ENCODE measurements around the gene CNTNAP3.
"Not testable (repeated sequence)": the region's sequence is repeated elsewhere in the genome, so short reads cannot be mapped to it uniquely, and the experiment has no call there.

The CNTNAP3 gene

GRCh38 chr9:39062966-39063365 is 225.0 kb downstream of the CNTNAP3 start:
- DNase-seq = not testable (repeated sequence)

DNA sequence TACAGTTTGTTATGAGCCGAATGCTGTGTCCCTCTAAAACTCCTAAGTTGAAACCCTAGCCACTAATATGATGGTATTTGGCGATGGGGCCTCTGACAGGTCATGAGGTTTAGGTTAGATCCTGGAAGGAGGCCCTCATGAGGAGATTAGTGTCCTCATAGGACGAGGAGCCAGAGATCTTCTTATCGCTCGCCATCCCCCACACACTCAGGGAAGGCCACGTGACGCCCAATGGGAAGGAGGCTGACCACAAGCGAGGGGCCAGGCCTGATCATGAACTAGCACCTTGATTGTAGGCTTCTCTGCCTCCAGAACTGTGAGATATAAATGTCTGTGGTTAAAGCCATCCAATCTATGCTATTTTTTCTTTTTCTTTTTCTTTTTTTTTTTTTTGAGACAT is 233.5 kb downstream of the CNTNAP3 start:
- DNase-seq = not testable (repeated sequence)

DNA sequence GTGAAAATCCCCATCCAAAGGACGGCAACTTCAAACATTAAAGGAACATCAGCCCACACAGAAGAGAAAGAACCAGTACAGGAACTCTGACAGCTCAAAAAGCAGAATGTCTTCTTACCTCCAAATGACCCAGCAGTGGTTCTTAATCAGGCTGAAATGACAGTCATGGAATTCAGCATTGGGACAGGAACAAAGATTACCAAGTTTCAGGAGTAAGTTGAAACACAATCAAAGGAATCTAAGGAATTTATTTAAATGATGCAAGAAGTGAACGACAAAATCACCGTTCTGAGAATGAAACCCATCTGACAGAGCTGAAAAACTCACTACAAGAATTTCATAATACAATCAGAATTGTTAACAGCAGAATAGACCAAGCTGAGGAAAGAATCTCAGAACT is 241.1 kb downstream of the CNTNAP3 start:
- DNase-seq = not testable (repeated sequence)

- DNase-seq = not testable (repeated sequence)
Observed at GRCh38 chr9:39042352-39042803, 245.6 kb downstream of the CNTNAP3 start.

GRCh38 chr9:39041774-39042173 is 246.2 kb downstream of the CNTNAP3 start:
- DNase-seq = not testable (repeated sequence)

DNA sequence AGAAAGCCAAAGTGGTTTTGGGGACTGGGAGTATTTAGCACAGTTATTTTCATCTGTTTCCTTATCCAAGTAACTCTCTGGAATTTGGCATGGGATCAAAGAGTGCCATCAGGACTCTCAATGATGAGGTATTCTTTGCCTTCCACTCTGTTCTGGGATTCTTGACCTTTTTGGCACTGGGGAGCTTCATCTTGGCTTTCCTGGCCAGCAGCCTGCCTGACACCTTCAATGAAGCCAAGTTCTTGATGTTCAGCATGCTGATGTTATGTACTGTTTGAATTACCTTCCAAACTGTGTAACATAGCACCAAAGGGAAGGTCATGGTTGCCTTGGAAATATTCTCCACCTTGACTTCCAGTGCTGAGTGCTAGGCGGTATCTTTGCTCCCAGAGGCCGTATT is 248.8 kb downstream of the CNTNAP3 start:
- not testable (repeated sequence) for DNase-seq

DNA sequence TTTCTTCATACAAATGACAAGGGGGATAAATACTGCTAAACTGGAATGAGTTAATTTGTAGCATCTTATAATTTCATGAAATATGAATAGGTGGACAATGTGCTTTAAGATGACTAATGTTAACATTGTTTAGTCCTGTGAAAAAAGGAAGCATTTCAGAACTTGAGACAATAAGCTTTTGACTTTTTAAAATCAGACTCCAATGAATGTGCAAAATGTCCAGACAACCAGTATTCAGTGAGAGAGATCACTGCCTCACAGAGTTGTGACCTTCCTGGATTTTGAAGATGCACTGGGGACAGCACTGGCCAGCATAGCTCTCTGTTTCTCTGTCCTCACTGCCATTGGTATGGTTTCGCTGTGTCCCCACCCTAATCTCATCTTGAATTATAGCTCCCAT is 249.7 kb downstream of the CNTNAP3 start:
- not testable (repeated sequence) for DNase-seq

DNA sequence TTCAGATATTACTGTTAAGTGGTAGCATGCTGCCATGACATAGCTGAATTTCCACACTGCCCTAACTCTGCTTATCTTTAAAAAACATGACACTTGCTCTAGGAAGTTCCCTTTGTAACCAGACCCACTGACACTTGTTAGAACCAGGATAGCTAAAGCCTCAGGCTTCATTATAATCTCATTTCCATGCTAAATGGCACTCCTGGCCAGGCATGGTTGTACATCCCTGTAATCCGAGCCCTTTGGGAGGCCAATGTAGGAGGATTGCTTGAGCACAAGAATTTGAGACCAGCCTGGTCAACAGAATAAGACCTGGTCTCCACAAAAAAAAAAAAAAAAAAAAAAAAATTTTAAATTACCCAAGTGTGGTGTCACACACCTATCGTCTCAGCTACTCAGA is 254.1 kb downstream of the CNTNAP3 start:
- not testable (repeated sequence) for DNase-seq

- not testable (repeated sequence) for DNase-seq
Observed at GRCh38 chr9:39030204-39031019, 257.6 kb downstream of the CNTNAP3 start.

DNA sequence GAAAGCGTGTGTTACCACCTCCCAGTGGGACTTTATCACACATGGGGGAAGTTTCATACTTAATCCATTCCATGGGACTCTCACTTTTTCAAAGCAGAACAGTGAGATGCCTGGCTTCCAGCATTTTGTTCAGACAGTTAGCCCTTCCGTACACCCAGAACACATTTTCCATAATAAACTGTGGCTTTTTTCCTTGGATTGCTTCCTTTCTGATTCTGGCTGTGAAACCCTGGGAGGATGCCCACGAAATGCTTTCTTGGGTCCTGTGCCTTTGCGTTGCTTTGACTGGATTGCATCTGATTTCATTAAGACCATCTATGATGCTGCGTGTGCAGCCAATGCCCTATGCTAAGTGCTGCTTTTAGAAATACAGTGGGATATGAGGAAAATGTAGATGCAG is 259.1 kb downstream of the CNTNAP3 start:
- not testable (repeated sequence) for DNase-seq

DNA sequence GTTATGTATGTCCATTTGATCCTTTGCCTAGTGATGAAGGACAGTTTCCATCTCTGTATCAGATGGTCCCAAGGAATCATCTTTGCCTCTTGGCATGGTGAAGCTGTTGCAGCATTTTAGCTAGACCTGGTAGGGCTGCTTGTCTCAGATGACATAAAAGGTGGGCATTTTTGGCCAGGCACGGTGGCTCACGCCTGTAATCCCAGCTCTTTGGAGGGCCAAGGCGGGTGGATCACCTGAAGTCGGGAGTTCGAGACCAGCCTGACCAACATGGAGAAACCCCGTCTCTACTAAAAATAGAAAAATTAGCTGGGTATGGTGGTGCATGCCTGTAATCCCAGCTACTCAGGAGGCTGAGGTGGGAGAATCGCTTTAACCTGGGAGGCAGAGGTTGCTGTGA is 259.8 kb downstream of the CNTNAP3 start:
- DNase-seq = not testable (repeated sequence)

GRCh38 chr9:39025911-39026588 is 261.9 kb downstream of the CNTNAP3 start:
- DNase-seq = not testable (repeated sequence)

All from GOT3 (cell line).